HG02852 (cell line): ENCODE measurements around the gene TNIK.

Source experiments
- ATAC-seq: cut with Tn5 transposase; IDR thresholded peaks from one replicate; pipeline ENCODE4 v1.9.1; 2021; ENCODE audit warnings: mild to moderate bottlenecking, moderate library complexity; ENCODE audit not compliant: unreplicated experiment

TNIK gene

GRCh38 chr3:171237009-171237385 lies 223.2 kb downstream of the TNIK start:
- ATAC-seq: no peak

GRCh38 chr3:171236265-171237008 lies 223.8 kb downstream of the TNIK start:
- no peak for ATAC-seq

- ATAC-seq: no peak
These were observed 225.8 kb downstream of the TNIK start for GRCh38 chr3:171234298-171235010.

GRCh38 chr3:171231361-171231760 lies 228.8 kb downstream of the TNIK start:
- ATAC-seq: no peak

- no peak for ATAC-seq
These were observed 229.3 kb downstream of the TNIK start for GRCh38 chr3:171230865-171231264.

GRCh38 chr3:171229173-171229572 lies 231.0 kb downstream of the TNIK start:
- ATAC-seq: no peak

- no peak for ATAC-seq
These were observed 232.0 kb downstream of the TNIK start for GRCh38 chr3:171228240-171228639.

- no peak for ATAC-seq
These were observed 232.4 kb downstream of the TNIK start for GRCh38 chr3:171227828-171228227.

GRCh38 chr3:171227359-171227758 lies 232.8 kb downstream of the TNIK start:
- ATAC-seq: no peak

- ATAC-seq: no peak
These were observed 233.4 kb downstream of the TNIK start for GRCh38 chr3:171226794-171227193.

- ATAC-seq: no peak
These were observed 234.5 kb downstream of the TNIK start for GRCh38 chr3:171225708-171226107.

GRCh38 chr3:171225165-171225564 lies 235.0 kb downstream of the TNIK start:
- ATAC-seq: no peak

GRCh38 chr3:171223396-171223795 lies 236.8 kb downstream of the TNIK start:
- no peak for ATAC-seq

GRCh38 chr3:171222995-171223394 lies 237.2 kb downstream of the TNIK start:
- no peak for ATAC-seq

- ATAC-seq: no peak
These were observed 238.6 kb downstream of the TNIK start for GRCh38 chr3:171221597-171221996.

GRCh38 chr3:171221104-171221503 lies 239.1 kb downstream of the TNIK start:
- no peak for ATAC-seq

- no peak for ATAC-seq
These were observed 240.9 kb downstream of the TNIK start for GRCh38 chr3:171219258-171219657.

- ATAC-seq: no peak
These were observed 242.1 kb downstream of the TNIK start for GRCh38 chr3:171218069-171218468.

- ATAC-seq: no peak
These were observed 246.3 kb downstream of the TNIK start for GRCh38 chr3:171213907-171214306.

- no peak for ATAC-seq
These were observed 247.0 kb downstream of the TNIK start for GRCh38 chr3:171213178-171213577.

- no peak for ATAC-seq
These were observed 247.6 kb downstream of the TNIK start for GRCh38 chr3:171212648-171213047.

GRCh38 chr3:171206283-171206682 lies 253.9 kb downstream of the TNIK start:
- peak; percentile 55 for ATAC-seq
